BJ (cell line): ENCODE measurements around the gene ZNF267. TPM values are rescaled to one million over a fixed set of nuclear protein-coding genes. Genes with fewer than 3 reads are reported as not detected.
"Not testable (repeated sequence)": the region's sequence is repeated elsewhere in the genome, so short reads cannot be mapped to it uniquely, and the experiment has no call there.

ENCODE experiments used
- CTCF ChIA-PET: fragments of 350-600 bp; formaldehyde crosslinking; extraction: SDS; loops from one replicate; lab custom pipeline; 2021; ENCODE audit warnings: antibody characterized with exemption, inconsistent platforms; lab: Yijun Ruan, JAX
- POLR2A ChIA-PET: fragments of 300-600 bp; sonication (Branson Sonifier 250); formaldehyde crosslinking; extraction: SDS; loops from one replicate; lab custom pipeline; 2021; ENCODE audit warnings: antibody characterized with exemption; lab: Charles Lee
- DNase-seq: peaks from one replicate; pipeline ENCODE4 v3.0.0-alpha.2; 2011; ENCODE audit warnings: low read depth
- H3K27me3 ChIP-seq: 2 replicates; pipeline ENCODE4 v1.6.0; 2011; ENCODE audit warnings: low read length; ENCODE audit not compliant: control insufficient read depth, insufficient read depth
- H3K36me3 ChIP-seq: 2 replicates; pipeline ENCODE4 v1.5.1; 2011; ENCODE audit warnings: low read length; ENCODE audit not compliant: control insufficient read depth, insufficient read depth
- H3K4me3 ChIP-seq: 2 replicates; pipeline ENCODE4 v1.5.1; 2011; ENCODE audit warnings: low read depth, mild to moderate bottlenecking, control low read depth, low read length
- polyA plus RNA-seq: library from polyadenylated mRNA; depleted of rRNA; stranded (reverse); fragments of >200 nt; gene quantifications from 2 replicates; pipeline ENCODE4 v1.2.3, GENCODE V29; 2011
- TF ChIP-seq, protein P1 (sequence below): IDR thresholded peaks from 2 replicates; pipeline ENCODE4 v1.5.1; 2011; ENCODE audit warnings: low read depth, mild to moderate bottlenecking, control low read depth, inconsistent platforms, low read length, moderate library complexity; ENCODE audit not compliant: insufficient read depth

The ZNF267 gene
- polyA plus RNA-seq, 1 experiment, result 1.4 TPM

DNA sequence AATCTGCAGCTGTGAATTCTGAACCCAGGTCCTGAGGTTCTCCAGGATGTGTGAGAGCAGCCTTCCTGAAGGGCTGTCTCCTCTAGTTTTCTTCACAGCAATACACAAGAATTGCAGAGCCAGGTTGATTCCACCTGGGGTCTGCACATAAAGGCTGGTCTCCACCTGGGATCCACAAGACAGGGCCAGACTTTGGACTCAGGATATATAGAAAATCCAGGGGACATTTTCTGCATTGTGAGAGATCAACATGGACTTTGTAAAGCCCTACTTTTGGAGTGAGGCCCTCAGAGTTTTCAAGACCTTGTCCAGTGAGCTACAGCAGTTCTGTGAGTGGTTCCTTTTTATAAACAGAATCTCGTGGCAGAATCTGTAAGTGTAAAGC, 6.3 kb downstream of the ZNF267 start:
- H3K36me3 ChIP-seq, result peaks cover 2% of the 10 kb centered on the region; the same call in 1 of the 2 replicates
- CTCF ChIA-PET, result no interaction called here
- DNase-seq, result no peak
- TF ChIP-seq, protein P1, sequence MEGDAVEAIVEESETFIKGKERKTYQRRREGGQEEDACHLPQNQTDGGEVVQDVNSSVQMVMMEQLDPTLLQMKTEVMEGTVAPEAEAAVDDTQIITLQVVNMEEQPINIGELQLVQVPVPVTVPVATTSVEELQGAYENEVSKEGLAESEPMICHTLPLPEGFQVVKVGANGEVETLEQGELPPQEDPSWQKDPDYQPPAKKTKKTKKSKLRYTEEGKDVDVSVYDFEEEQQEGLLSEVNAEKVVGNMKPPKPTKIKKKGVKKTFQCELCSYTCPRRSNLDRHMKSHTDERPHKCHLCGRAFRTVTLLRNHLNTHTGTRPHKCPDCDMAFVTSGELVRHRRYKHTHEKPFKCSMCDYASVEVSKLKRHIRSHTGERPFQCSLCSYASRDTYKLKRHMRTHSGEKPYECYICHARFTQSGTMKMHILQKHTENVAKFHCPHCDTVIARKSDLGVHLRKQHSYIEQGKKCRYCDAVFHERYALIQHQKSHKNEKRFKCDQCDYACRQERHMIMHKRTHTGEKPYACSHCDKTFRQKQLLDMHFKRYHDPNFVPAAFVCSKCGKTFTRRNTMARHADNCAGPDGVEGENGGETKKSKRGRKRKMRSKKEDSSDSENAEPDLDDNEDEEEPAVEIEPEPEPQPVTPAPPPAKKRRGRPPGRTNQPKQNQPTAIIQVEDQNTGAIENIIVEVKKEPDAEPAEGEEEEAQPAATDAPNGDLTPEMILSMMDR, result no peak
- H3K27me3 ChIP-seq, result no peaks in the 10 kb centered on the region
- POLR2A ChIA-PET, result no interaction called here
- H3K4me3 ChIP-seq, result no peak overlapping the region

DNA sequence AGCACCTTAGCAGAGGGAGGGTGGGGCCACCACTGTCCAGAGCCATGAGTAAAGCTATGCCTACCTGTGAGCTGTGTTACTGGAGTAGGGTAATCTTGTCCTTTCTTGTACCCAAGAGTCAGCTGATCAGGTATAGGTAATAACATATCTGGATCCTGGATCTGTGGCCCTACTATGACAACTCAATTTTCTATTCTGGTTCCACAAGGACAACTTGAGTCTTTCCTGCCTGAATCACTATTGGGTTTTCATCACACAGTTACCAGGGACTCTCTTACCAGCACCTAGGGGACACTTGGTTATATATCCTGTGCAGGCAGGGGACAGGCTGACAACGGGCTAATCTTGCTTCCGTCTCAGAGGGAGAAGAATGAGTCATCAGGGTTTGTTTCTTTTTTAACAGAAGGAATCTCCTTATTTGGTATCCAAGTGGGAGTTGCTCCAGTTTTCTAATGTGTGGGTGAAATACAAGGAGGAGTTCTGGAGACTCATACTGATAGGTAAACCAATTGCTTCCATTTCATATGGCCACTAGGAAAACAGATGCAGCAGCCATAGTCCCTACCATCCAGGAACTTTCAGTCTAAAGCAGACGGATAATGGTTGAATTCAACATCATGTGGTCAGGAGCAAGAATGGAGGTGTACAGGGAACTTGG, 6.8 kb downstream of the ZNF267 start:
- Histone ChIP-seq H3K27me3 (no peaks in the 10 kb centered on the region), H3K4me3 (no peak overlapping the region), H3K36me3 (peaks cover 5% of the 10 kb centered on the region)
- DNase-seq, result no peak
- ChIA-PET CTCF (no interaction called here), POLR2A (no interaction called here)
- TF ChIP-seq, protein P1, result no peak

DNA sequence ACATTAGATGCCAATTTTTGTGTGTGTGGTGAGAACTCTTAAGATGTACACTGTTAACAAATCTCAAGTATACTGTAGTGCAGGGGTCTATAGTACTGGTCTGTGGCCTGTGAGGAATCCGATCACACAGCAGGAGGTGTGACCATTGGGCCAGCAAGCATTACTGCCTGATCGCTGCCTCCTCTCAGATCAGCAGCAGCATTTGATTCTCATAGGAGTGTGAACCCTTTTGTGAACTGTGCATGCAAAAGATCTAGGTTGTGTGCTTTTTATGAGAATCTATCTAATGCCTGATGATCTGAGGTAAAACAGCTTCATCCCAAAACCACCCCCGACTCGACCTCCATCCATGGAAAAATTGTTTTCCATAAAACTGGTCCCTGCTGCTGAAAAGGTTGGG, 12.6 kb downstream of the ZNF267 start:
- CTCF ChIA-PET, result no interaction called here
- DNase-seq, result no peak
- Histone ChIP-seq H3K36me3 (peaks cover 8% of the 10 kb centered on the region), H3K27me3 (no peaks in the 10 kb centered on the region), H3K4me3 (no peak overlapping the region)
- TF ChIP-seq, protein P1, result no peak
- POLR2A ChIA-PET, result no interaction called here

DNA sequence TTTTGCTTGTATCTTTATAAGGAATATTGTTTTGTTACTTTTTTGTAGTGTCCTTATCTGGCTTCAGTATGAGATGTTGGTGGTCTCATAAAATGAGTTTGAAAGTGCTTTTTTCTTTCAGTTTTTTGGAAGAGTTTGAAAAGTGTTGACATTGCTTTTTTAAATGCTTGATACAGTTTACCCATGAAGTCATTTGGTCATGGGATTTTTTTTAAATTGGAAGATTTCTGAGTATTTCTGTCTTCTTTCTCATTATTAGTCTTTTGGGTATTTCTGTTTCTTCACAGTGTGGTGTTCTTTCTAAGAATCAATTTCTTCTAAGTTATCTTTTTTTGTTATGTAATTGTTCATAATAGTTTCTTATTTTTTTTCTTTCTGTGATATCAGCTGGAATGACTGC, 15.1 kb downstream of the ZNF267 start:
- peaks cover 8% of the 10 kb centered on the region for H3K36me3 ChIP-seq
- H3K27me3 ChIP-seq, result no peaks in the 10 kb centered on the region
- CTCF ChIA-PET, result no interaction called here
- TF ChIP-seq, protein P1, result no peak
- no peak overlapping the region for H3K4me3 ChIP-seq
- no peak for DNase-seq
- POLR2A ChIA-PET, result no interaction called here

DNA sequence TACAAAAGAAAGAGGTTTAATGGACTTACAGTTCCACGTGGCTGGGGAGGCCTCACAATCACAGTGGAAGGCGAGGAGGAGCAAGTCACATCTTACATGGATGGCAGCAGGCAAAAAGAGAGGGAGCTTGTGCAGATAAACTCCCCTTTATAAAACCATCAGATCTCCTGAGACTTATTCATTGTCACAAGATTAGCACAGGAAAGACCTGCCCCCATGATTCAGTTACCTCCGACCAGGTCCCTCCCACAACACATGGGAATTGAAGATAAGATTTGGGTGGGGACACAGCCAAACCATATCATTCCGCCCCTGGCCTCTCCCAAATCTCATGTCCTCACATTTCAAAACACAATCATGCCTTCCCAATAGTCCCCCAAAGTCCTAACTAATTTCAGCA, 18.5 kb downstream of the ZNF267 start:
- H3K27me3 ChIP-seq, H3K4me3 ChIP-seq, DNase-seq, CTCF ChIA-PET, POLR2A ChIA-PET, H3K36me3 ChIP-seq: not testable (repeated sequence)

DNA sequence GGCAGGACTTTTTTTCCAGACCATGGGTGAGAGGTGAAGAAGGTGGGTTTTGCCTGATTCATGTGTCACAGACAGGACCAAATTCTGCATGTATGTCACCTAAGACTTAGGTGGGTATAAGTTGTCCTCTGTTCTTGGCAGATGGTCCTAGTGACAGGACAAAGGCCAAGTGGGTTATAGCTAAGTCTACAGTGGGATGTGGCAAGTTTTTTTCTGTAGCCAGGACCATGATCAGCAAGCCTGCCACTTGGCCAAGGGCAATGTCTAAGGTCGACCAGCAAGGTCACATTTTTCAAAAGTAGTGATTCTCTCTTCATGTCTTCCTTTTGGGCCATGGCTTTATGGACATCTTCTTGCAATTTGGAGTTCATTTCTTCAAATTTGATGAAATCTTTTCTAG, 20.2 kb downstream of the ZNF267 start:
- ChIA-PET POLR2A (no interaction called here), CTCF (no interaction called here)
- Histone ChIP-seq H3K36me3 (peaks cover 7% of the 10 kb centered on the region), H3K27me3 (no peaks in the 10 kb centered on the region), H3K4me3 (no peak overlapping the region)
- DNase-seq, result no peak
- TF ChIP-seq, protein P1, result no peak
